GM21367 (cell line): ENCODE results near the gene EBP.
"Not testable (repeated sequence)": the region's sequence is repeated elsewhere in the genome, so short reads cannot be mapped to it uniquely, and the experiment has no call there.

Experiments used
- ATAC-seq: cut with Tn5 transposase; IDR thresholded peaks from one replicate; pipeline ENCODE4 v1.9.1; 2021; ENCODE audit not compliant: unreplicated experiment

The EBP gene

GRCh38 chrX:48520976-48521352 lies 644 bp upstream of the EBP start:
- no peak for ATAC-seq

DNA sequence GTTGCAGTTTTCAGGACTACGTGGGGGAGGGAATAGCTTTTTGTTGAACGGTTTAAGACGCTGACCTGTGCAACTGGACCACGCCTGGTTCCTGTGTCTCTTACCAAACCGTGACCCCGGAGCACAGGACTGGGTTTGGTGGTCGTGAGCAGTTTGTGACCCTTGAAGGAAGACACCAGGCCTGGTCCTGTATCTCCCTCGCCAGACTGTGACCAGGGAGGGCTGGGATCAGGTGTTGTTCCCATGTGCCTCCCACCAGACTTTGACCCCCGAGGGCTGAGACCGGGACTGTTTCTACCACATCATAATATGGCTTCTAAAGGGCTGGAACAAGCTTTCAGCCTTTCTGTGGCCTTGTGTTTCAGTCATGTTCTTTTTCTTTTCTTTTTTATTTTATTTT lies 683 bp downstream of the EBP start:
- no peak for ATAC-seq

DNA sequence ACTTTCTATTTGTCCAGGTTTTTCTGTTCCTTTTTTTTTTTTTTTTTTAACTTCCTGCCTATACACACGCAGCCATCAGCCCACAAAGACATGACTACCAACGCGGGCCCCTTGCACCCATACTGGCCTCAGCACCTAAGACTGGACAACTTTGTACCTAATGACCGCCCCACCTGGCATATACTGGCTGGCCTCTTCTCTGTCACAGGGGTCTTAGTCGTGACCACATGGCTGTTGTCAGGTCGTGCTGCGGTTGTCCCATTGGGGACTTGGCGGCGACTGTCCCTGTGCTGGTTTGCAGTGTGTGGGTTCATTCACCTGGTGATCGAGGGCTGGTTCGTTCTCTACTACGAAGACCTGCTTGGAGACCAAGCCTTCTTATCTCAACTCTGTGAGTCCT lies 2.1 kb downstream of the EBP start:
- no peak for ATAC-seq

DNA sequence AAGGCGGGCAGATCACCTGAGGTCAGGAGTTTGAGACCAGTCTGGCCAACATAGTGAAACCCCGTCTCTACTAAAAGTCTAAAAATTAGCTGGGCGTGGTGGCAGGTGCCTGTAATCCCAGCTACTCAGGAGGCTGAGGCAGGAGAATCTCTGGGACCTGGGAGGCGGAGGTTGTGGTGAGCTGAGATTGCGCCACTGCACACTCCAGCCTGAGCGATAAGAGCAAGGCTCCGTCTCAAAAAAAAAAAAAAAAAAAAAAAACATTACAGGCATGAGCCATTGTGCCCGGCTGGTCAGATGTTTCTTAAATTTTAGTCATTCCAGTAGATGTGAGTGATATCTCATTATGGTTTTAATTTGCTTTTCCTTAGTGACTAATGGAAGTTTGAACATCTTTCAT lies 4.2 kb downstream of the EBP start:
- not testable (repeated sequence) for ATAC-seq

GRCh38 chrX:48530736-48531135 lies 9.1 kb downstream of the EBP start:
- ATAC-seq: no peak

- ATAC-seq: no peak
These were observed 9.9 kb downstream of the EBP start for GRCh38 chrX:48531358-48531959.

DNA sequence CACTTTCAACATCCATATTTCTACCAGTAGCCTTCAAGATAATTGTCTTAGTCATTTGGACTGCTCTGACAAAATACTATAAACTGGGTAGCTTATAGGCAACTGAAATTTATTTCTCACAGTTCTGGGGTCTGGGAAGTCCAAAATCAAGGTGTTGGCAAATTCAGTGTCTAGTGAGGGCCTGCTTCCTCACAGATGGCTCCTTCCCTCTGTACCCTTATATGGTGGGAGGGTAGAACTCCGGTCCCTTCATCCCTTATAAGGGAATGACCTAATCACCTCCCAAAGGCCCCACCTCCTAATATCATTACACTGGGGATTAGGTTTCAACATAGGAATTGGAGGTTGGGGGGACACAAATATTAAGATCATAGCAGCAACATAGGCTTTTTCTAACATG lies 10.6 kb downstream of the EBP start:
- ATAC-seq: no peak

DNA sequence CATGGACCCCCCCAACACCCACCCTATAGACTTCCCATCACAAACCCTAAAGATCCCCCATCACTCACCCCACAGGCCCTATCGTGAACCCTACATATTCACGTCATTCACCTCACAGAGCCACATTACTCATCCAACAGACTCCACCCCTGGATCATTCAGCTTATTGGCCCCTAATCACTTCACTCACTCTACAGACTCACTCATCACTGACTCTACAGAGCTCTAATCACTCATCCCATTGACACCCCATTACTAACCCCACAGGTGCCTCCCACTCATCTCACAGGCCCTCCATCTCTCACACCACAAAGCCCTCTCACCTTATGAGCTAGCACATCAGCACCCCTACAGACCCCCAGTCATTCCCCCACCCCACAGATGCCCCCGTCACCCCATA lies 11.6 kb downstream of the EBP start:
- no peak for ATAC-seq

DNA sequence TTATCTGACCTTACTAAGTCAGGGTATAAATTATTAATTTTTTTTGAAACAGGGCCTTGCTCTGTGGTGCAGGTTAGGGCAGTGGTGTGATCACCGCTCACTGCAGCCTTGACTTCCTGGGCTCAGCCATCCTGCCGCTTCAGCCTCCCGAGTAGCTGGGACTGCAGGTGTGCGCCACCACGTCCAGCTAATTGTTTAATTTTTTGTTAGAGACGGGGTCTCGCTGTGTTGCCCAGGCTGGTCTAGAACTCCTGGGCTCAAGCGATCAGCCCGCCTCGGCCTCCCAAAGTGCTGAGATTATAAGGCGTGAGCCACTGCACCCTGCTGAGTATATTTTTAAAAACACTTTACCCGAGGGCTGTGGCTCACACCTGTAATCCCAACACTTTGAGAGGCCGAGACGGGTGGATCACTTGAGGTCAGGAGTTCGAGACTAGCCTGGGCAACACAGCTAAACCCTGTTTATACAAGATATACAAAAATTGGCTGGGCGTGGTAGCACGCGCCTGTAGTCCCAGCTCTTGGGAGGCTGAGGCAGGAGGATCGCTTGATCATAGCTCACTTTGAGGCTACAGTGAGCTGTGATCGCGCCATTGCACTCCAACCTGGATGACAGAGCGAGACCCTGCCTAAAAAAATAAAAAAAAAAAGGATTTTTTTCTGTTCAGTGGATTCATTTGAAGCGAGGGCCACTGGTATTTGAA lies 17.2 kb downstream of the EBP start:
- ATAC-seq: no peak

DNA sequence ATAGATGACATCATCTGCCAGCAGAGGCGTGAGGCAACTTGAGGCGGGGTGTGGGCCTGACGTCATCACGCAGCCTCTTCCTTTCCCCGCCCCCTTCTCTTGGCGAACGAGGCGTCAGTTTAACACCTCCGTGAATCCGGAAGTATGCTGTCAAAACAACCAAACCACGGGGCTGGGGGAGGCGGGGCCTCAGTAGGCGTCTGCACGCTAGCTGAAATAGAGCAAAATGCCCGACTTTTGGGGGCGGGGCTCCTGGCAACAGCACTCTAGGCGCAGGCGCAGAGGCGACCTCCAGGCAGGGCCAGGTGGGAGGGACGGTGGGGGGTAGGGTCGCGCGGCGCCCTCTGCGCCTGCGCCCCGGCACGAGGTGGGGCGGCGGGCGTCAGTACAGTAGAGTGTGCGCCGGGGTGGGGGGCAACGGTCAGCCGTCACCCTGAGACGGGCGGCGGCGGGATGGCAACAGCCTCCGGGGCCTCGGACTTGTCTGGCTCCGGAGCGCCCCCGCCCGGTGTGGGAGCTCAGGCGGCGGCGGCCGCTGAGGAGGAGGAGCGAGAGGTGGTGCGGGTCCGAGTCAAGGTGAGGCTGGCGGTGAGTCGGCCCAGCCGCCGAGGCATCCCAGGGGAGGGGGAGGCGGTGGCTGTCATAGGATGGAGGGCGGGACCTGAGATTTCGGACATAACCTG lies 17.9 kb downstream of the EBP start, which contains the start of gene TBC1D25:
TBC1D25 (plus strand) TSS at position 370 of the 683 bp plus-strand sequence; CDS start at position 454, 84 bp downstream.
- peak; percentile 69 for ATAC-seq

GRCh38 chrX:48540028-48540375 lies 18.4 kb downstream of the EBP start:
- ATAC-seq: peak; percentile 29

DNA sequence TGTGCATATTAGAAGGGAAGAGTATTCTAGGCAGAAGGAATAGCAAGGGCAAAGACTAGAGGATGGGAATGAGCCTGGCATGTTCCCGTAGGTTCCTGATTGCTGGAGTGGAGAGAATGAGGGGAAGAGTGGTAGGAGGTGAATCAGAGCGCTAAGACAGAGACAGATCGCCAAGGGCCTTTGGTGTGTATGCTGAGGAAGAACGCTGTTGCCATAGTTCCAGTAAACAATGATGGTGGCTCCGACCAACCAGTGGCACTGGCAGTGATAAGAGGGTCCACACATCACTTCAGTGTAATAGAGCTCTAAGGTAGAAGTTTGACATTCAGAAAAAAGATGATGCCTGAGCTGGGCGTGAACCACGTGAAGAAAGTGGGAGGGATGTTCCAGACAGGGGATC lies 18.9 kb downstream of the EBP start:
- no peak for ATAC-seq

- no peak for ATAC-seq
These were observed 19.7 kb downstream of the EBP start for GRCh38 chrX:48541140-48541814.

GRCh38 chrX:48548871-48549270 lies 27.3 kb downstream of the EBP start:
- no peak for ATAC-seq

DNA sequence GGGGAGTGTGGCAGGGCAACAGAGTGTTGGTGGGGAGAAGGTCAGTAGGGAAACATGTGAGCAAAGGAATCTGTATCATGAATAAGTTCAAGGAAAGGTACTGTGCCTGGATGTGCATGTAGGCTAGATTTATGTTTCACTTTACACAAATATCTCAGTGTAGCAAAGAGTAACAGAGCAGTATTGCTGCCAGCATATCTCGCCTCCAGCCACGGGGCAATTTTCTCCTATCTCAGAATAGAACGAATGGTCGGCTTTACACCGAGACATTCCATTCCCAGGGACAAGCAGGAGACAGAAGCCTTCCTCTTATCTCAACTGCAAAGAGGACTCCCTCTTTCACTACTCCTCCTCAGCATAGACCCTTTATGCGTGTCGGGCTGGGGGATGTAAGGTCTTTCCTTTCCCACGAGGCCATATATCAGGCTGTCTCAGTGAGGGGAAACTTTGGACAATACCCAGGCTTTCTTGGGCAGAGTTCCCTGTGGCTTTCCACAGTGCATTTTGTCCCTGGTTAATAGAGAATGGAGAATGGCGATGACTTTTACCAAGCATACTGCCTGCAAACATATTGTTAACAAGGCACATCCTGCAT lies 34.2 kb downstream of the EBP start:
- not testable (repeated sequence) for ATAC-seq

DNA sequence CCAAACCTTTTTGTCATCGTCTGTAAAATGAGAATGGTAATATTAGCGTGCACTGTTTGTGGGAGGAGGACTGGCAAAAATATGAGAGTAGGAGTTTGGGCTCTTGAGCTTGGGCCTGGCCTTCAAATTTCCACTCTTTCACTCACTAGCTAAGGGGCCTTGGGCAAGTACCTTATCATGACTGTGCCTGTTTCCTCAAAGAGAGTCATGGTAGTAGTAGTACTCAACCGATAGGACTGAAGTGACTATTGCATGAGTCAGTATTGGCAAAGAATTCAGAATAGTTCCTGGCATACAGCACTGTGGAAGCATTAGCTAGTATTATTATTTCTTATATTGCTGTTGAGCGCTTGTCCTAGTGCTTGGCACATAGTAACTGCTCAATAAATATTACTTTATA lies 36.7 kb downstream of the EBP start:
- no peak for ATAC-seq

GRCh38 chrX:48559636-48560035 lies 38.0 kb downstream of the EBP start:
- ATAC-seq: no peak

DNA sequence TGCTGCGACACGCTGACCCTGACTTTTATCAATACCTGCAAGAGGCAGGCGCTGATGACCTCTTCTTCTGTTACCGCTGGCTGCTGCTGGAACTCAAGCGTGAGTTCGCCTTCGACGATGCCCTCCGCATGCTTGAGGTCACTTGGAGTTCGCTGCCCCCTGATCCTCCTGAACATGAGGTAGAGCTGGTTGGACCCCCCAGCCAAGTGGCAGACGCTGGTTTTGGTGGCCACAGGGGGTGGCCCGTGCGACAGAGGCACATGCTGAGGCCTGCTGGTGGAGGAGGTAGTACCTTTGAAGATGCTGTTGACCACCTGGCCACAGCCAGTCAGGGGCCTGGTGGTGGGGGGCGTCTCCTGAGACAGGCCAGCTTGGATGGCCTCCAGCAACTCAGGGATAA lies 38.4 kb downstream of the EBP start:
- no peak for ATAC-seq

DNA sequence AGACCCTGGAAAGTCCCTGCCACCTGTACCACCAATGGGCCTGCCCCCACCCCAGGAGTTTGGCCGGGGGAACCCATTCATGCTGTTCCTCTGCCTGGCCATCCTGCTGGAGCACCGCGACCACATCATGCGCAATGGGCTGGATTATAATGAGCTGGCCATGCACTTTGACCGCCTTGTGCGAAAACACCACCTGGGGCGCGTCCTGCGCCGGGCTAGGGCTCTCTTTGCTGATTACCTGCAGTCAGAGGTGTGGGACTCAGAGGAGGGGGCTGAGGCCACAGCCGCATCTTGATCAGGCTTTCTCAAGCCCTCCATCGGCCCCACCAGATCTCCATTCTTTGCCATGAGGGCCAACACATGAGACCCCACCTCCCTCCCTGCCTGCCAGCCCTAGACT lies 39.1 kb downstream of the EBP start:
- ATAC-seq: no peak

DNA sequence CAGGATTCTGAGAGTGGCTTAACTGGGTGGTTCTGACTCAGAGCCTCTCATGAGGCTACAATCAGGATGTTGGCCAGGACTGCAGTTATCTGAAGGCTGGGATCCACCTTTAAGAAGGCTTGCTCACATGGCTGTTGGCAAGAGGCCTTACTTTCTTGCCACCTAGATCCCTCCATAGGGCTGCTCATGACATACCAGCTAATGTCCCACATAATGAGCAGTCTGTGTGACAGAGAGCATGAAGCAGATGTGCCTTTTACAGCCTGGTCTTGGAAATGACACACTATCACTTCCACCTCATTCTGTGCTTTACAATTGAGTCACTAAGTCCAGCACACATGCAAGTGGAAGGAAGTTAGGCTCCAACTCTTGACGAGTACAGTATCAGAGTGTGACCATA lies 48.4 kb downstream of the EBP start:
- ATAC-seq: no peak

- no peak for ATAC-seq
These were observed 52.2 kb downstream of the EBP start for GRCh38 chrX:48573690-48574269.
